HepG2 (cell line): ENCODE data around the gene CMTM4.

Experiments used
- ARHGAP35 ChIP-seq: sonication (generic); formaldehyde crosslinking; IDR thresholded peaks from 2 replicates; pipeline ENCODE4 v1.9.0; 2022; ENCODE audit warnings: mild to moderate bottlenecking, inconsistent platforms, moderate library complexity, missing genetic modification reagents, borderline replicate concordance
- FOXJ3 ChIP-seq: sonication (generic); formaldehyde crosslinking; IDR thresholded peaks from 2 replicates; pipeline ENCODE4 v1.4.0; 2020; ENCODE audit warnings: missing genetic modification reagents, mild to moderate bottlenecking, borderline replicate concordance
- HMGXB4 ChIP-seq, 2 experiments: sonication (generic) in 1 of 2; formaldehyde crosslinking in 1 of 2; IDR thresholded peaks; 2 replicates each; pipeline versions ENCODE4 v1.4.0 to v1.6.1; 2018 to 2020; ENCODE audit warnings: missing genetic modification reagents in 2 of 2, borderline replicate concordance in 1 of 2, low read depth in 1 of 2, mild to moderate bottlenecking in 1 of 2, missing biosample characterization in 1 of 2
- TSC22D2 ChIP-seq: sonication (generic); formaldehyde crosslinking; IDR thresholded peaks from 2 replicates; pipeline ENCODE4 v1.5.1; 2020; ENCODE audit warnings: missing genetic modification reagents, mild to moderate bottlenecking, borderline replicate concordance
- ZFAT ChIP-seq: sonication (generic); formaldehyde crosslinking; conservative IDR thresholded peaks from 2 replicates; pipeline ENCODE4 v1.8.1; 2023; ENCODE audit warnings: missing genetic modification reagents, inconsistent platforms
- ZNF644 ChIP-seq: IDR thresholded peaks from 2 replicates; pipeline ENCODE4 v1.6.1; 2016; ENCODE audit warnings: low read depth

GRCh38 chr16:66670691-66671388, 25.7 kb downstream of the CMTM4 start:
- TF ChIP-seq TSC22D2 (CRISPR knock-in tag) (no peak), ZNF644 (CRISPR knock-in tag) (no peak), HMGXB4 (CRISPR knock-in tag; IDR thresholded peaks at IDR 0.05; ENCODE audit: borderline replicate concordance in 1 of 2, low read depth in 1 of 2) (no peak), ZFAT (CRISPR knock-in tag) (no peak), FOXJ3 (CRISPR knock-in tag) (no peak), ARHGAP35 (CRISPR knock-in tag) (no peak)
